ENCODE measurements around the gene GNA14.
"Not testable (repeated sequence)": the region's sequence is repeated elsewhere in the genome, so short reads cannot be mapped to it uniquely, and the experiment has no call there.

The GNA14 gene

GRCh38 chr9:77418226-77418625 is 229.9 kb downstream of the GNA14 start:
- TF ChIP-seq, protein P1, sequence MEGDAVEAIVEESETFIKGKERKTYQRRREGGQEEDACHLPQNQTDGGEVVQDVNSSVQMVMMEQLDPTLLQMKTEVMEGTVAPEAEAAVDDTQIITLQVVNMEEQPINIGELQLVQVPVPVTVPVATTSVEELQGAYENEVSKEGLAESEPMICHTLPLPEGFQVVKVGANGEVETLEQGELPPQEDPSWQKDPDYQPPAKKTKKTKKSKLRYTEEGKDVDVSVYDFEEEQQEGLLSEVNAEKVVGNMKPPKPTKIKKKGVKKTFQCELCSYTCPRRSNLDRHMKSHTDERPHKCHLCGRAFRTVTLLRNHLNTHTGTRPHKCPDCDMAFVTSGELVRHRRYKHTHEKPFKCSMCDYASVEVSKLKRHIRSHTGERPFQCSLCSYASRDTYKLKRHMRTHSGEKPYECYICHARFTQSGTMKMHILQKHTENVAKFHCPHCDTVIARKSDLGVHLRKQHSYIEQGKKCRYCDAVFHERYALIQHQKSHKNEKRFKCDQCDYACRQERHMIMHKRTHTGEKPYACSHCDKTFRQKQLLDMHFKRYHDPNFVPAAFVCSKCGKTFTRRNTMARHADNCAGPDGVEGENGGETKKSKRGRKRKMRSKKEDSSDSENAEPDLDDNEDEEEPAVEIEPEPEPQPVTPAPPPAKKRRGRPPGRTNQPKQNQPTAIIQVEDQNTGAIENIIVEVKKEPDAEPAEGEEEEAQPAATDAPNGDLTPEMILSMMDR (IDR thresholded peaks at IDR 0.05; ENCODE audit: extremely low read depth, missing control alignments), result no peak
- no peak for DNase-seq (ENCODE audit: low spot score)

DNA sequence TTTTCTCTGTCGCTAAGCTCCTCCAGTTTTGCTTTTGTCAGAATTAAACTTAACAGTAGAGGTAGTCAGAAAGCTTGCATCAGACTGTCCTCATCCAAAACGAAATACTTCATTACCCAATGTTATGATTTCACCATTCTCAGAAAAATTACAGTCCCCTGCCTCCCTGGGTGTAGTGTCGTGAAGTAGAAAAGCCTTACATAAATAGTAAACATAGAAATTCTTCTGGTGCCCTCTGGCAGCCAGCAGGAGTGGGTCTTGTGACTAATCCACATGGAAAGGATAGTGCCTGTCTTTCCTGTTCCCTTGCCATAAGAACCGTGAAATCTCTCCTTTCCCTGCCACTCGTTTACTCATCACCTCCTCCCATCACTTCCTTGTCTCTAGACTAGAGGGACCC is 230.6 kb downstream of the GNA14 start:
- TF ChIP-seq, protein P1 (IDR thresholded peaks at IDR 0.05; ENCODE audit: extremely low read depth, missing control alignments), result no peak
- DNase-seq (ENCODE audit: low spot score), result no peak

GRCh38 chr9:77408521-77408920 is 239.6 kb downstream of the GNA14 start:
- not testable (repeated sequence) for DNase-seq (ENCODE audit: low spot score)

DNA sequence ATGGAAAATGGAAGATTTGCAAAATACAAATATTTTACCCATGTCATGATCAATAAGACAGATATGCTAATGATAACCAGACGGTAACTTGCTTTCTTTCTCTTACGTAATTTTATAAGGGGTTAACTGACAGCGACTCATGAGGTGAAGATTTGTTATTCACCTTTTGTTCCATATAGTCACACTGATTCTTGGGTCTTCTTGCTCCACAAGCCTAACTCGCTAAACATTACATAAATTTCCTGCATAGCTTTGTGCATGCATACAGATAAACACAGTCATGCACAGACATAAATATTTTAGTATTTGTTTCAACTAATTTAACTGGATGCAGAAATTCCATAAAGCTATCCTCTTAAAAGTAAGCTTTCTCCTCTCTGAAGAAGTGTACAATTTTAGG is 244.9 kb downstream of the GNA14 start:
- DNase-seq (ENCODE audit: low spot score), result no peak
- TF ChIP-seq, protein P1 (IDR thresholded peaks at IDR 0.05; ENCODE audit: extremely low read depth, missing control alignments), result no peak

- TF ChIP-seq, protein P1 (IDR thresholded peaks at IDR 0.05; ENCODE audit: extremely low read depth, missing control alignments), result no peak
Measured at GRCh38 chr9:77402286-77402685, 245.8 kb downstream of the GNA14 start.

GRCh38 chr9:77399964-77400363 is 248.2 kb downstream of the GNA14 start:
- no peak for DNase-seq (ENCODE audit: low spot score)
- TF ChIP-seq, protein P1 (IDR thresholded peaks at IDR 0.05; ENCODE audit: extremely low read depth, missing control alignments), result no peak

More at GRCh38 chr9:77402286-77402685, 245.8 kb downstream of the GNA14 start:
- DNase-seq (ENCODE audit: low spot score), result no peak

- DNase-seq (ENCODE audit: low spot score), result not testable (repeated sequence)
Measured at GRCh38 chr9:77398581-77398980, 249.5 kb downstream of the GNA14 start.

DNA sequence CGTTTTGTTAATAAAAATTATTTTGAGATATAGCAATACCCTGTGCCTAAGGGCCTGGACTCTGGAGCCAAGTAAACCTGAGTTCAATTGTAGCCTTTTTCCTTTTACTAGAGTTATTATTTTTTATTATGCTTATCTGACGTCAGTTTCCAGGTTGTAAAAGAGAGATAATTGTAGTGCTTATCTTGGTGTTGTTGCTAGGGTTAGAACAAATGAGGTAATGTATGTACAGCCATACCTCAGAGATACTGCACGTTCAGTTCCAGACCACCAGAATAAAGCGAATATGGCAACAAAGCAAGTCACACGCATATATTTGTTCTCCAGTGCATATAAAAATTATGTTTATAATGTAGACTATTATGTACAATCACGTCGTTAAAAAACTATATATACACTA is 255.8 kb downstream of the GNA14 start:
- TF ChIP-seq, protein P1 (IDR thresholded peaks at IDR 0.05; ENCODE audit: extremely low read depth, missing control alignments), result no peak
- no peak for DNase-seq (ENCODE audit: low spot score)

GRCh38 chr9:77391834-77392233 is 256.3 kb downstream of the GNA14 start:
- TF ChIP-seq, protein P1 (IDR thresholded peaks at IDR 0.05; ENCODE audit: extremely low read depth, missing control alignments), result no peak
- no peak for DNase-seq (ENCODE audit: low spot score)
